Cerebellar nuclear complex (tissue), 1 donor: ENCODE data around the gene DUSP22.

ENCODE experiments used
- DNase-seq, 2 experiments: peaks; one replicate each; lab custom pipeline; 2025; lab: John Stamatoyannopoulos, UW

DUSP22 gene

GRCh38 chr6:311679-312220, 19.5 kb downstream of the DUSP22 start:
- no peak for DNase-seq

- DNase-seq = no peak
Measured at GRCh38 chr6:313087-313486, 20.8 kb downstream of the DUSP22 start.

GRCh38 chr6:313917-314316, 21.6 kb downstream of the DUSP22 start:
- DNase-seq = no peak

- no peak for DNase-seq
Measured at GRCh38 chr6:314377-314776, 22.1 kb downstream of the DUSP22 start.

- DNase-seq = no peak
Measured at GRCh38 chr6:315226-315625, 22.9 kb downstream of the DUSP22 start.

- DNase-seq = no peak
Measured at GRCh38 chr6:315921-316752, 23.9 kb downstream of the DUSP22 start.

GRCh38 chr6:316753-317038, 24.4 kb downstream of the DUSP22 start:
- no peak for DNase-seq

GRCh38 chr6:317060-317447, 24.8 kb downstream of the DUSP22 start:
- no peak for DNase-seq

GRCh38 chr6:317448-318144, 25.3 kb downstream of the DUSP22 start:
- no peak for DNase-seq

- DNase-seq = no peak
Measured at GRCh38 chr6:318243-318890, 26.1 kb downstream of the DUSP22 start.

- DNase-seq = no peak
Measured at GRCh38 chr6:319177-320131, 27.2 kb downstream of the DUSP22 start.

- DNase-seq = no peak
Measured at GRCh38 chr6:320351-321157, 28.3 kb downstream of the DUSP22 start.

- no peak for DNase-seq
Measured at GRCh38 chr6:321158-321438, 28.8 kb downstream of the DUSP22 start.

GRCh38 chr6:321536-322258, 29.4 kb downstream of the DUSP22 start:
- DNase-seq = no peak

GRCh38 chr6:322259-322930, 30.1 kb downstream of the DUSP22 start:
- no peak for DNase-seq

GRCh38 chr6:322940-323729, 30.8 kb downstream of the DUSP22 start:
- DNase-seq = no peak

GRCh38 chr6:323730-324088, 31.4 kb downstream of the DUSP22 start:
- no peak for DNase-seq

- no peak for DNase-seq
Measured at GRCh38 chr6:324116-324728, 31.9 kb downstream of the DUSP22 start.

GRCh38 chr6:324729-325125, 32.4 kb downstream of the DUSP22 start:
- no peak for DNase-seq
